Esophagus muscularis mucosa (tissue), 3 donors: ENCODE measurements around the gene GC.

Experiments used
- CTCF ChIP-seq, 3 experiments: fragments of 200-600 bp in 2 of 3; fragments of 450-650 bp in 1 of 3; sonication (generic) in 2 of 3; IDR thresholded peaks; one replicate each; pipeline ENCODE4 v1.5.1; 2017 to 2019; ENCODE audit warnings: antibody characterized with exemption in 3 of 3, mild to moderate bottlenecking in 2 of 3, moderate library complexity in 1 of 3
- POLR2A ChIP-seq: fragments of 450-650 bp; IDR thresholded peaks from one replicate; pipeline ENCODE4 v1.6.1; 2017; ENCODE audit warnings: antibody characterized with exemption, moderate library complexity, mild to moderate bottlenecking, low read depth
- POLR2AphosphoS5 ChIP-seq, 2 donors: sonication (generic); formaldehyde crosslinking; IDR thresholded peaks; one replicate each; pipeline ENCODE4 v1.6.1; 2017; ENCODE audit warnings: antibody characterized with exemption in 2 of 2

- TF ChIP-seq POLR2A = no peak
- TF ChIP-seq CTCF (IDR thresholded peaks at IDR 0.05) = no peak
- no peak for TF ChIP-seq POLR2AphosphoS5 (IDR thresholded peaks at IDR 0.05)
Observed at GRCh38 chr4:71785959-71786358, 2.1 kb upstream of the GC start.
